Ectodermal cell (in vitro differentiated cells): ENCODE results near the gene MGAT4B.
"Not testable (repeated sequence)": the region's sequence is repeated elsewhere in the genome, so short reads cannot be mapped to it uniquely, and the experiment has no call there.

Source experiments
- H3K27ac ChIP-seq: 2 replicates; pipeline ENCODE4 v1.7.0; 2013; ENCODE audit warnings: mild to moderate bottlenecking, low read depth, low read length; ENCODE audit not compliant: insufficient read depth, poor library complexity, severe bottlenecking
- H3K27me3 ChIP-seq: 2 replicates; pipeline ENCODE4 v1.7.0; 2013; ENCODE audit warnings: mild to moderate bottlenecking, low read length; ENCODE audit not compliant: insufficient read depth, control insufficient read depth, poor library complexity, severe bottlenecking
- H3K36me3 ChIP-seq: one replicate; pipeline ENCODE4 v1.7.0; 2013; ENCODE audit warnings: low read length; ENCODE audit not compliant: control insufficient read depth, insufficient read depth
- H3K4me1 ChIP-seq: one replicate; pipeline ENCODE4 v1.7.0; 2013; ENCODE audit warnings: low read length; ENCODE audit not compliant: control insufficient read depth, insufficient read depth
- H3K4me3 ChIP-seq: 2 replicates; pipeline ENCODE4 v1.7.0; 2013; ENCODE audit warnings: low read depth, low read length, control low read depth; ENCODE audit not compliant: insufficient read depth
- H3K9me3 ChIP-seq: 2 replicates; pipeline ENCODE4 v1.7.0; 2013; ENCODE audit warnings: mild to moderate bottlenecking, low read length, moderate library complexity; ENCODE audit not compliant: control insufficient read depth
- WGBS, 2 experiments: methylation state at CpG; one replicate each; pipeline ENCODE4 v1.1.7; 2013; ENCODE audit warnings: missing lambda C conversion rate in 2 of 2; 5-methylcytosine and 5-hydroxymethylcytosine counted together

Gene MGAT4B

DNA sequence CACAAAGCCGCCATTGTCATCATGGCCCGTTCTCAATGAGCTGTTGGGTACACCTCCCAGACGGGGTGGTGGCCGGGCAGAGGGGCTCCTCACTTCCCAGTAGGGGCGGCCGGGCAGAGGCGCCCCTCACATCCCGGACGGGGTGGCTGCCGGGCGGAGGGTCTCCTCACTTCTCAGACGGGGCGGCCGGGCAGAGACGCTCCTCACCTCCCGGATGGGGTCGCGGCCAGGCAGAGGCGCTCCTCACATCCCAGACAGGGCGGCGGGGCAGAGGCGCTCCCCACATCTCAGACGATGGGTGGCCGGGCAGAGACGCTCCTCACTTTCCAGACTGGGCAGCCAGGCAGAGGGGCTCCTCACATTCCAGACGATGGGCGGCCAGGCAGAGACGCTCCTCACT, 28.2 kb upstream of the MGAT4B start:
- not testable (repeated sequence) for H3K27ac ChIP-seq, H3K9me3 ChIP-seq, H3K4me1 ChIP-seq, H3K27me3 ChIP-seq, H3K4me3 ChIP-seq
- 90 to 93% methylated on average over 18 to 19 of the region's 28 CpGs for WGBS, 2 experiments
- H3K36me3 ChIP-seq = peaks cover 56% of the 10 kb centered on the region

DNA sequence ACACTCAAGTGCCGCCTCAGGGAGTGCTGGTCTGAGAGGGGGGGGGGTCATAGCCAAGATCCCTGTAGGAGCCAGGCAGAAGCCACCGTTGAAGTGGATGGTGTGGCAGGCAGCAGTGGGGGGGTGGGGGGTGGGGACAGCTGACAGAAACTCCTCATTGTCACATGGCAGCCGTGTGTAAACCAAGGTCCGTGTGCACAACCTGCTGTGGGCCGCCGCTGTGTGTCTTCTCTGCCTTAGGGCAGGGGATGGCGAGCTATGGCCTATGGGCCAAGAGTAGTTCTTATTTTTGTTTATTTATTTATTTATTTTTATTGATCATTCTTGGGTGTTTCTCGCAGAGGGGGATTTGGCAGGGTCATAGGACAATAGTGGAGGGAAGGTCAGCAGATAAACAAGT, 27.5 kb upstream of the MGAT4B start:
- Histone ChIP-seq H3K4me3 (no peak overlapping the region), H3K27ac (no peak overlapping the region), H3K27me3 (no peaks in the 10 kb centered on the region), H3K36me3 (peaks cover 60% of the 10 kb centered on the region), H3K4me1 (no peaks in the 10 kb centered on the region), H3K9me3 (no peaks in the 10 kb centered on the region)
- 96 to 98% methylated on average over 6 of the region's 8 CpGs for WGBS, 2 experiments

DNA sequence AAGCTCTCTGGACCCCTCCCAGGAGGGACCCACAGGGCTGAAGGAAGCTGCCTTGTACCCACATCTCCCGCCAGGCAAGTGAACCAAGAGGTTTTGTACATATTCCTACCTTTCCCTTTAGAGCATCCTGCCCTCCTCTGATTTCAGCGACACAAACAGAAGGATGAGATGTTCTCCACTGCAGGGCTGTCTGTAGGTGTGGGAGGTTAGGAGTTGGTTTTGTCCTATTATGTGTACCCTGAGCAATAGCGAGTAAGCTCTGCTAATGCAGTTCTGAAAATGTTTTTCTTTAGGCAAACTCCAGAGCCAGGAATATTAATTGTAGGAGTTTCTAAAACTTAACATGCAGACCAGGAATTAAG, 27.0 kb upstream of the MGAT4B start:
- Histone ChIP-seq H3K4me1 (no peaks in the 10 kb centered on the region), H3K4me3 (no peak overlapping the region), H3K27me3 (no peaks in the 10 kb centered on the region), H3K36me3 (peaks cover 63% of the 10 kb centered on the region), H3K27ac (no peak overlapping the region), H3K9me3 (no peaks in the 10 kb centered on the region)
- 100% methylated on average over 3 of the region's 3 CpGs for WGBS, 2 experiments

DNA sequence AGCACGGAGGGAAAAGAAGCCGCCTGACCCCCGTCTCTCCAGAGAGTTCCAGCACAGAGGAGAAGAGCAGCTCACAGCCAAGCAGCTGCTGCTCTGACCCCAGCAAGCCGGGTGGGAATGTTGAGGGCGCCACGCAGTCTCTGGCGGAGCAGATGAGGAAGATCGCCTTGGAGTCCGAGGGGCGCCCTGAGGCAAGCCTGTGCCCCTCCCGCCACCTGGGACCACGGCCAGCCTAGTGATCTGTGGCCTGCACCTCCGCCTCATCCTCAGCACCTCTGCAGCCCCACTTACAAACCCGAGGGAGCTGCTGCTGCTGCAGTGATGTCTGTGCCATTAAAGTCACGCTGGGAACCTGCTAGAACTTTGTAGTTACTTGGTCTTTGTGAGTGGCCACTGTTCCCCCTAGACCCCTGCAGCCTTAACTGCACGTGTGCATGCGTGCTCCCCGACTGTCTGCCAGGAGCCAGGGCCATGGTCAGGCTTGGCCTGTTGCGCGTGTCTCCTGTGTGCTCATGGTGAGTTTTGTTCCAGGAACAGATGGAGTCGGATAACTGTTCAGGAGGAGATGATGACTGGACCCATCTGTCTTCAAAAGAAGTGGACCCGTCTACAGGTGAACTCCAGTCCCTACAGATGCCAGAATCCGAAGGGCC, 26.5 kb upstream of the MGAT4B start:
- WGBS, 2 experiments = 91 to 92% methylated on average over 23 of the region's 23 CpGs
- Histone ChIP-seq H3K27me3 (no peaks in the 10 kb centered on the region), H3K4me1 (no peaks in the 10 kb centered on the region), H3K4me3 (no peak overlapping the region), H3K9me3 (no peaks in the 10 kb centered on the region), H3K36me3 (peaks cover 58% of the 10 kb centered on the region), H3K27ac (no peak overlapping the region)

DNA sequence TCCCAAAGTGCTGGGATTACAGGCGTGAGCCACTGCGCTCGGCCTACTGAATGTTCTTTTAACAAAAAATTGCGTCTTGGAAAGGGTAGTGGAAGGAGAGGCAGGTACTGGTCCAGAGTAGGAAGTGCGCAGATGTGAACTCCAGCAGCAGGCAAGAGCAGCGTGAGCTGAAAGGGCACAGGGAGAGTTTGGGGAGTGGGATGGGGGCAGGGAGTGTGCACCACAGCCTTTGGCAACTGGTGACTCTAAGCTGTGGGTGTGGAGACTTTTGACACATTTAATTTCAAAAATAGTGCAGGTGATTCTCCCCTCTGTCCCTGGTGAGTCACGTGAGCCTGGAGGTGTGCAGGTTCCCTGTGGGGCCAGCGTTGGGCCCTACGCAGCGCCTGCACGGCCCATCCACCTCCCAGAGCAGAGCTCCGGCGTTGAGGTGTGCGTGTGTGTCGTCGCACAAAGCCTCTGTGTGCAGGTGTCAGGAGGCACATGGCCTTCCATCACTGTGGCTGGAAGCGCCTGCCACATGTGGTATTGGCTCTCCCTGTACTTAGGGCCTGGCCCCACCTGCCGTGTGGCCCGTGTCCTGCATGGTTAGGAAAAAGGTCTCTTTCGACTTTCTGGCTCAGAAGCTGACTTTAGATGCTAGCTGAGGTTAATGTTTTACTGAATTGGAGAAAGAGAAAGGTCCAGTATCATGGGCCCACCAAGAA, 25.5 kb upstream of the MGAT4B start:
- no peak overlapping the region for H3K27ac ChIP-seq
- no peaks in the 10 kb centered on the region for H3K9me3 ChIP-seq
- no peaks in the 10 kb centered on the region for H3K4me1 ChIP-seq
- WGBS, 2 experiments = 95 to 96% methylated on average over 20 of the region's 20 CpGs
- peaks cover 49% of the 10 kb centered on the region for H3K36me3 ChIP-seq
- no peak overlapping the region for H3K4me3 ChIP-seq
- no peaks in the 10 kb centered on the region for H3K27me3 ChIP-seq

DNA sequence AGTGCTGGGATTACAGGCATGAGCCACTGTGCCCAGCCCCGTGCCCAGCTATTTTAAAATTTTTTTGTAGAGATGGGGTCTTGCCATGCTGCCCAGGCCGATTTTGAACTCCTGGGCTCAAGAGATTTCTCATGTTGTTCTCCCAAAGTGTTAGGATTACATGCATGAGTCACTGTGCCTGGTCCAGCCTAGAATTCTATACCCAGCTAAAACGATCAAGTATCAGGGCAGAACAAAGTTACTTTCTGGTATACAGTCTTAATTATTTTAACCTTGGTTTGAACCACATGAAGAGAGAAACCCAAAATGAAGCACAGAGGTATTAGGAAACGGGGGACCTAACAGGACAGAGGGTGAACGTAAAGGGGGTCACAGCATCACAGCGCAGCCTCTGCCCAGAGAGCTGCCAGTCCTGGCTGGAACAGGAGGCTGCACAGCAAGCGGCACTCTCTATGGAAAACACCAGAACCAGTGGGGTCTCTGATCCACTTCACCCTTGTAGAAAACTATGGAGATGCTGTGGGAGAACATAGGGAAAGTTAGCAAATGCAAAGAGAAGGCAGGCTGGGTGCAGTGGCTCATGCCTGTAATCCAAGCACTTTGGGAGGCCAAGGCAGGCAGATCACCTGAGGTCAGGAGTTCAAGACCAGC, 24.3 kb upstream of the MGAT4B start:
- H3K27ac ChIP-seq = no peak overlapping the region
- no peaks in the 10 kb centered on the region for H3K4me1 ChIP-seq
- peaks cover 39% of the 10 kb centered on the region for H3K36me3 ChIP-seq
- no peaks in the 10 kb centered on the region for H3K27me3 ChIP-seq
- no peak overlapping the region for H3K4me3 ChIP-seq
- 95 to 97% methylated on average over 7 of the region's 7 CpGs for WGBS, 2 experiments
- H3K9me3 ChIP-seq = no peaks in the 10 kb centered on the region

DNA sequence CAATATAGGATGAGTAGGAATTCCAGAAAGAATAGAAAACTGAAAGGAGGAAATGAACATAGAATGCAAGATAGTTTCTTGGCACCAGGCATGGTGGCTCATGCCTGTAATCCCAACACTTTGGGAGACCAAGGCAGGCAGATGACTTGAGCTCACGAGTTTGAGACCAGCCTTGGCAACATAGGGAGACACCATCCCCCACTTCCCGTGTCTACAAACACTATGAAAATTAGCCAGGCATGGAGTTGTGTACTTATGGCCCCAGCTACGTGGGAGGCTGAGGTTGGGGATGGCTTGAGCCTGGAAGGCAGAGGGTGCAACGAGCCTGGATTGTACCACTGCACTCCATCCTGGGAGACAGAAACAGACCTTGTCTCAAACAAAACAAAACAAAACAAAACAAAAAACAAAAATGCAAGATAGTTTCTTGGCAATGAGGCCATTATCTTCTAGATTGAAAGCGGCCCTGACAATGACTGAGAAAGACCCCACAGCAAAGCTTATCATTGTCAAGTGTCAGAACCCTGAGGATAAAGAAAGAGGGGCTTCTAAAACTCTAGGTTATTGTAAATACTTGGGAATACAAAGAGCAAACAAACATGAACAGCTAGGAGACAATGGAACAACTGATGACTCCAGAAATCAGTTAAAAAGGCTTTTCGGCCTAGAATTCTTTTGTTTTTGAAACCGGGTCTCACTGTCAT, 23.2 kb upstream of the MGAT4B start:
- WGBS, 2 experiments = 90 to 94% methylated on average over 7 of the region's 7 CpGs
- H3K4me3 ChIP-seq = no peak overlapping the region
- H3K36me3 ChIP-seq = peaks cover 45% of the 10 kb centered on the region
- no peaks in the 10 kb centered on the region for H3K9me3 ChIP-seq
- H3K27ac ChIP-seq = no peak overlapping the region
- H3K4me1 ChIP-seq = no peaks in the 10 kb centered on the region
- H3K27me3 ChIP-seq = no peaks in the 10 kb centered on the region

DNA sequence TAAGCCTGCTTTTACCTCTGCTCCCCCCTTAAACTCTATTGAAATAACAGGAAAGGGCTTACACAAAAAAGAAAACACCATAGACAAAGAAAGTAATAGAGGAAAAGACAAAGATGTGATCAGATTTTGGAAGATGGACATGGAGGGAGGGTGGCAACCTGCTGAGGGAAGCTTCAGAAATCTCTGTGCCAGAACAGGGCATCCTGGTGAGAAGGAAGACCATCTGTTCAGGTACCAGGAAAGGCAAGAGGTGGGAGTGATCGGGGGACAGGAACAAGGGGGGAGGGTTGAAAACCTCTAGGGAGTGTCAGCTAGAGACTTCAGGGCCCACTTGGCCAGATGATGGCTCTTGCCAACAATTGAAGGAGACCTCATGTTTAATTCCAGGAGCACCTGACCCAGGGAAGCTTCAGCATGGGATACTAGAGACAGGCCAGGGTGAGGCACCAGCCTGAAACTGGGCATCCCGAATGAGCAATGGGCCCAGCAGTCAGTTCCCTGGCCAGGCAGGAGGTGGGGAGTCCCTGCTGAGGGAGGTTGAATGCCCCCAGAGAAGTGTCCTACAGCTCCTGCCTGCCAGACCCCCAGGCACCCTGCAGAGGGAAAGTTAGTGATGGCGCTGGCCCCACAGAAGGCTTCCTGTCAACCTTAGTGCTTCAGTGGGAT, 22.2 kb upstream of the MGAT4B start:
- 69 to 74% methylated on average over 3 of the region's 3 CpGs for WGBS, 2 experiments
- Histone ChIP-seq H3K9me3 (no peaks in the 10 kb centered on the region), H3K4me3 (no peak overlapping the region), H3K36me3 (peaks cover 42% of the 10 kb centered on the region), H3K27ac (no peak overlapping the region), H3K27me3 (no peaks in the 10 kb centered on the region), H3K4me1 (no peaks in the 10 kb centered on the region)

DNA sequence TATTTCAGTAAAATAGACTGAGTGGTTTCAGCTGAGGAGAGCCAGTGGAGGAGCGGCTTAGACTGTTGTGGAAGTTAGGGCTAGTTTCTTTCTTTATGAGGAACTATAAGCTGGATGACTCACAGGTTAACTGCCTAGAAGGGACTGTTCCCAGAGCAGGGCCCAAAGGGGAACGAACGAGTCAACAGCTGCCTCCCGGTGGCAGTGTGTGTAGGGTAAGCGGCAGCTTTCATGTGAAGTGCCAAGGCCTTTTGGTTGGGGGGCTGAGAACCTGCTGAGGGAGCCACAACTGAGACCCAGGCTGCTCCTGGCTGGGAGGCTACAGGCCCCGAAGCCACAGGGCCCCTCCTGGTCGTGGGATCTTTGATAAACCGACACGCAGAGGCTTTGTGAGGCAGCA, 21.0 kb upstream of the MGAT4B start:
- Histone ChIP-seq H3K27ac (no peak overlapping the region), H3K4me1 (peaks cover 2% of the 10 kb centered on the region), H3K9me3 (no peaks in the 10 kb centered on the region), H3K4me3 (no peak overlapping the region), H3K36me3 (peaks cover 30% of the 10 kb centered on the region), H3K27me3 (no peaks in the 10 kb centered on the region)
- WGBS, 2 experiments = 78 to 81% methylated on average over 9 of the region's 9 CpGs
